GM21447 (cell line): ENCODE measurements around the gene CREB3L4.

Source experiments
- ATAC-seq: cut with Tn5 transposase; IDR thresholded peaks from one replicate; pipeline ENCODE4 v1.9.1; 2021; ENCODE audit not compliant: unreplicated experiment

Gene CREB3L4

GRCh38 chr1:153967107-153967999 is at the start of gene CREB3L4:
CREB3L4 (plus strand) TSS chr1:153967902; CDS start chr1:153968526, 624 bp downstream.
- peak; percentile 64 for ATAC-seq

- no peak for ATAC-seq
Observed at GRCh38 chr1:153919876-153920852, 47.5 kb upstream of the CREB3L4 start.

GRCh38 chr1:153921080-153921802 is 46.5 kb upstream of the CREB3L4 start:
- no peak for ATAC-seq

GRCh38 chr1:153921803-153922075 is 46.0 kb upstream of the CREB3L4 start:
- no peak for ATAC-seq

- ATAC-seq = peak; percentile 19
Observed at GRCh38 chr1:153922076-153922971, 45.4 kb upstream of the CREB3L4 start.

GRCh38 chr1:153922972-153923925 is 44.5 kb upstream of the CREB3L4 start, which contains the start of gene GATAD2B:
GATAD2B (minus strand) TSS chr1:153922972; CDS start chr1:153828347, 94,625 bp downstream.
- peak; percentile 92 for ATAC-seq

- no peak for ATAC-seq
Observed at GRCh38 chr1:153926405-153926804, 41.3 kb upstream of the CREB3L4 start.

- no peak for ATAC-seq
Observed at GRCh38 chr1:153928245-153928644, 39.5 kb upstream of the CREB3L4 start.

GRCh38 chr1:153928791-153929341 is 38.8 kb upstream of the CREB3L4 start:
- ATAC-seq = no peak

- ATAC-seq = no peak
Observed at GRCh38 chr1:153929426-153929825, 38.3 kb upstream of the CREB3L4 start.

GRCh38 chr1:153929981-153930948 is 37.4 kb upstream of the CREB3L4 start:
- no peak for ATAC-seq

- ATAC-seq = no peak
Observed at GRCh38 chr1:153932156-153933131, 35.3 kb upstream of the CREB3L4 start.

- ATAC-seq = no peak
Observed at GRCh38 chr1:153933430-153933829, 34.3 kb upstream of the CREB3L4 start.

- no peak for ATAC-seq
Observed at GRCh38 chr1:153933955-153934354, 33.7 kb upstream of the CREB3L4 start.

- no peak for ATAC-seq
Observed at GRCh38 chr1:153934746-153935145, 33.0 kb upstream of the CREB3L4 start.
